Loucy (cell line): Measurements from ENCODE around the gene TMEM18.

Experiments
- CTCF ChIP-seq: fragments of 200-600 bp; sonication (generic); conservative IDR thresholded peaks from 2 replicates; pipeline ENCODE4 v1.5.1; 2014; ENCODE audit warnings: mild to moderate bottlenecking, antibody characterized with exemption, low read length
- EZH2phosphoT487 ChIP-seq: fragments of 200-600 bp; IDR thresholded peaks from 2 replicates; pipeline ENCODE4 v1.6.1; 2018; ENCODE audit warnings: antibody characterized with exemption, mild to moderate bottlenecking, moderate library complexity, borderline replicate concordance

- TF ChIP-seq CTCF (no peak), EZH2phosphoT487 (no peak)
Measured at GRCh38 chr2:689237-689636, 12.0 kb upstream of the TMEM18 start.
